SK-N-SH (cell line): ENCODE data around the gene HSD11B1L. TPM values are rescaled to one million over a fixed set of nuclear protein-coding genes. Genes with fewer than 3 reads are reported as not detected.

Source experiments
- CTCF ChIA-PET: fragments of 300-600, 350-600 bp; formaldehyde crosslinking; extraction: SDS; loops from one replicate; lab custom pipeline; 2021; lab: Yijun Ruan, JAX
- POLR2A ChIA-PET: fragments of 350-600 bp; sonication (Branson Sonifier 250); formaldehyde crosslinking; extraction: SDS; loops from one replicate; lab custom pipeline; 2020; ENCODE audit warnings: antibody characterized with exemption, inconsistent platforms; lab: Yijun Ruan, JAX
- DNase-seq: peaks from one replicate; pipeline ENCODE4 v3.0.0; 2012
- H2AFZ ChIP-seq: fragments of 200-600 bp; sonication (generic); 2 replicates; pipeline ENCODE4 v1.8.1; 2016; ENCODE audit warnings: antibody characterized with exemption, mild to moderate bottlenecking, low read depth
- H3F3A ChIP-seq: fragments of 200-600 bp; sonication (generic); replicated peaks from 2 replicates; pipeline ENCODE3; 2016; ENCODE audit warnings: antibody characterized with exemption, mild to moderate bottlenecking; ENCODE audit not compliant: insufficient read depth
- H3K27ac ChIP-seq, 2 experiments: fragments of 200-500 bp in 1 of 2; fragments of 200-600 bp in 1 of 2; sonication (Bioruptor generic) in 1 of 2; sonication (generic), shearing (Covaris generic) in 1 of 2; 2 replicates each; pipeline versions ENCODE4 v1.5.1 to v1.6.1; 2014 to 2016; ENCODE audit warnings: low read depth in 2 of 2, inconsistent platforms in 1 of 2, low read length in 1 of 2, mild to moderate bottlenecking in 1 of 2, mixed read lengths in 1 of 2
- H3K27me3 ChIP-seq: fragments of 200-600 bp; sonication (generic), shearing (Covaris generic); 2 replicates; pipeline ENCODE4 v1.6.1; 2016; ENCODE audit warnings: mixed run types; ENCODE audit not compliant: insufficient read depth
- H3K36me3 ChIP-seq, 2 experiments: fragments of 200-500 bp in 1 of 2; fragments of 200-600 bp in 1 of 2; sonication (Bioruptor generic) in 1 of 2; sonication (generic) in 1 of 2; replicated peaks in 1 of 2; 2 replicates each; pipeline versions ENCODE3 to v1.5.1; 2014 to 2016; ENCODE audit warnings: low read length in 1 of 2, mild to moderate bottlenecking in 1 of 2; ENCODE audit not compliant: insufficient read depth in 2 of 2, control insufficient read depth in 1 of 2
- H3K4me1 ChIP-seq, 2 experiments: fragments of 200-500 bp in 1 of 2; fragments of 200-600 bp in 1 of 2; sonication (Bioruptor generic) in 1 of 2; sonication (generic), shearing (Covaris generic) in 1 of 2; 2 replicates each; pipeline versions ENCODE4 v1.5.1 to v1.6.1; 2014 to 2016; ENCODE audit warnings: low read depth in 1 of 2, low read length in 1 of 2, mixed run types in 1 of 2; ENCODE audit not compliant: insufficient read depth in 2 of 2, control insufficient read depth in 1 of 2
- H3K4me2 ChIP-seq: fragments of 200-600 bp; sonication (generic), shearing (Covaris generic); 2 replicates; pipeline ENCODE4 v1.6.1; 2017; ENCODE audit warnings: mixed run types
- H3K4me3 ChIP-seq, 2 experiments: fragments of 200-500 bp in 1 of 2; fragments of 200-600 bp in 1 of 2; sonication (Bioruptor generic) in 1 of 2; sonication (generic), shearing (Covaris generic) in 1 of 2; 2 replicates each; pipeline versions ENCODE4 v1.5.1 to v1.8.1; 2014 to 2016; ENCODE audit warnings: low read depth in 2 of 2, inconsistent platforms in 1 of 2, low read length in 1 of 2, mild to moderate bottlenecking in 1 of 2, mixed read lengths in 1 of 2, moderate library complexity in 1 of 2
- H3K79me2 ChIP-seq: fragments of 200-600 bp; sonication (generic); 2 replicates; pipeline ENCODE4 v1.8.1; 2017; ENCODE audit warnings: mild to moderate bottlenecking; ENCODE audit not compliant: insufficient read depth
- H3K9ac ChIP-seq: fragments of 200-600 bp; sonication (generic); 2 replicates; pipeline ENCODE4 v1.6.1; 2017; ENCODE audit warnings: mixed run types
- H3K9me2 ChIP-seq: fragments of 200-600 bp; sonication (generic); 2 replicates; pipeline ENCODE4 v1.6.1; 2017; ENCODE audit warnings: mixed run types
- H3K9me3 ChIP-seq: fragments of 200-600 bp; sonication (generic); 2 replicates; pipeline ENCODE4 v1.6.1; 2017; ENCODE audit warnings: mixed run types, mild to moderate bottlenecking, moderate library complexity
- H4K20me1 ChIP-seq: fragments of 200-600 bp; sonication (generic); 2 replicates; pipeline ENCODE4 v1.6.1; 2017; ENCODE audit warnings: mild to moderate bottlenecking, mixed run types; ENCODE audit not compliant: insufficient read depth
- FOXM1 ChIP-seq: IDR thresholded peaks from 2 replicates; pipeline ENCODE4 v1.4.0; 2012; ENCODE audit warnings: low read depth, mild to moderate bottlenecking
- GABPA ChIP-seq: IDR thresholded peaks from 2 replicates; pipeline ENCODE4 v1.4.0; 2012; ENCODE audit warnings: low read depth, mild to moderate bottlenecking
- JUND ChIP-seq: IDR thresholded peaks from 2 replicates; pipeline ENCODE4 v1.4.0; 2012
- NFIC ChIP-seq: IDR thresholded peaks from 2 replicates; pipeline ENCODE4 v1.4.0; 2012; ENCODE audit warnings: borderline replicate concordance
- RCOR1 ChIP-seq: fragments of 150-350 bp; IDR thresholded peaks from 2 replicates; pipeline ENCODE4 v1.6.1; 2017; ENCODE audit warnings: antibody characterized with exemption, low read length
- SMC3 ChIP-seq: IDR thresholded peaks from 2 replicates; pipeline ENCODE4 v1.6.1; 2012; ENCODE audit warnings: low read depth, low read length, improper control_type of control experiment
- WGBS: methylation state at CpG from one replicate; pipeline ENCODE4 v1.1.6; 2017; ENCODE audit warnings: low lambda C conversion rate; 5-methylcytosine and 5-hydroxymethylcytosine counted together
- polyA plus RNA-seq, 3 experiments: library from polyadenylated mRNA; depleted of rRNA; stranded (reverse); fragments of >200 nt; gene quantifications; 2 replicates each; pipeline ENCODE4 v1.2.3, GENCODE V29; 2012
- TF ChIP-seq, protein P1 (sequence below): IDR thresholded peaks from 2 replicates; pipeline ENCODE4 v1.4.0; 2012; ENCODE audit warnings: low read depth, borderline replicate concordance
- TF ChIP-seq, protein P2 (sequence below): IDR thresholded peaks from 2 replicates; pipeline ENCODE4 v1.4.0; 2012; ENCODE audit warnings: low read depth, borderline replicate concordance
- TF ChIP-seq, protein P3 (sequence below): IDR thresholded peaks from 2 replicates; pipeline ENCODE4; 2012
- TF ChIP-seq, protein P4 (sequence below): IDR thresholded peaks from 2 replicates; pipeline ENCODE4 v1.4.0; 2012; ENCODE audit warnings: low read depth
- TF ChIP-seq, protein P5 (sequence below): fragments of 150-350 bp; IDR thresholded peaks from 2 replicates; pipeline ENCODE4 v1.6.1; 2016; ENCODE audit warnings: mild to moderate bottlenecking, low read depth, low read length

Gene HSD11B1L
- polyA plus RNA-seq, 1 of the 3 experiments (the other 2 are of a cell fraction): 53.3 TPM

DNA sequence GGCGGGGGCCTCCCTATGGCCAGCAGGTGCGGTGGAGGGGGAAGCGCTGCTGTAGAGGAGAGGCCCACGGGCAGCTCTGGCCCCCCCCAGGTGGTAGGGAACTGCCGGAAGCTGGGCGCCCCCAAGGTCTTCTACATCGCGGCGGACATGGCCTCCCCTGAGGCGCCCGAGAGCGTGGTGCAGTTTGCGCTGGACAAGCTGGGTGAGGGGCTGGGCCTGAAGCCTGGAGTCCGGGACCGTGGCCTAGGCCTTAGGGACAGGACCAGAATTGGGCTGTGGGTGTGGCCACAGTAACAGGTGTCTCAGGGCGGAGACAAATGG is 5.5 kb downstream of the HSD11B1L start:
- H3K9me3 ChIP-seq: no peaks in the 10 kb centered on the region
- no peaks in the 10 kb centered on the region for H3K36me3 ChIP-seq
- H3K4me3 ChIP-seq: peak overlapping the region in 1 of 2 experiments; percentile 55; a peak in 2 of 4 replicates
- peak overlapping the region; percentile 52 to 72; a peak in 2 of 4 replicates for H3K27ac ChIP-seq
- peaks cover 15% of the 10 kb centered on the region for H3K79me2 ChIP-seq
- H3K9ac ChIP-seq: no peak overlapping the region
- DNase-seq: no peak
- POLR2A ChIA-PET: no interaction called here
- no peak overlapping the region for H2AFZ ChIP-seq
- WGBS: 57% methylated on average over 6 of the region's 16 CpGs
- H3F3A ChIP-seq: peaks cover 28% of the 10 kb centered on the region
- peaks cover 0 to 15% of the 10 kb centered on the region in 2 experiments; a peak in 1 of 4 replicates for H3K4me1 ChIP-seq
- H3K9me2 ChIP-seq: no peaks in the 10 kb centered on the region
- CTCF ChIA-PET: interaction anchor here (0.7 to 1.9 kb wide), 4 partner anchors 10 to 118 kb away, joined by 3 to 9 read pairs (median 4); no protein-coding TSS in a partner anchor
- H3K27me3 ChIP-seq: no peaks in the 10 kb centered on the region
- TF ChIP-seq JUND: no peak
- no peak for TF ChIP-seq GABPA
- TF ChIP-seq, protein P1, sequence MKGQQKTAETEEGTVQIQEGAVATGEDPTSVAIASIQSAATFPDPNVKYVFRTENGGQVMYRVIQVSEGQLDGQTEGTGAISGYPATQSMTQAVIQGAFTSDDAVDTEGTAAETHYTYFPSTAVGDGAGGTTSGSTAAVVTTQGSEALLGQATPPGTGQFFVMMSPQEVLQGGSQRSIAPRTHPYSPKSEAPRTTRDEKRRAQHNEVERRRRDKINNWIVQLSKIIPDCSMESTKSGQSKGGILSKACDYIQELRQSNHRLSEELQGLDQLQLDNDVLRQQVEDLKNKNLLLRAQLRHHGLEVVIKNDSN: no peak
- TF ChIP-seq, protein P2, sequence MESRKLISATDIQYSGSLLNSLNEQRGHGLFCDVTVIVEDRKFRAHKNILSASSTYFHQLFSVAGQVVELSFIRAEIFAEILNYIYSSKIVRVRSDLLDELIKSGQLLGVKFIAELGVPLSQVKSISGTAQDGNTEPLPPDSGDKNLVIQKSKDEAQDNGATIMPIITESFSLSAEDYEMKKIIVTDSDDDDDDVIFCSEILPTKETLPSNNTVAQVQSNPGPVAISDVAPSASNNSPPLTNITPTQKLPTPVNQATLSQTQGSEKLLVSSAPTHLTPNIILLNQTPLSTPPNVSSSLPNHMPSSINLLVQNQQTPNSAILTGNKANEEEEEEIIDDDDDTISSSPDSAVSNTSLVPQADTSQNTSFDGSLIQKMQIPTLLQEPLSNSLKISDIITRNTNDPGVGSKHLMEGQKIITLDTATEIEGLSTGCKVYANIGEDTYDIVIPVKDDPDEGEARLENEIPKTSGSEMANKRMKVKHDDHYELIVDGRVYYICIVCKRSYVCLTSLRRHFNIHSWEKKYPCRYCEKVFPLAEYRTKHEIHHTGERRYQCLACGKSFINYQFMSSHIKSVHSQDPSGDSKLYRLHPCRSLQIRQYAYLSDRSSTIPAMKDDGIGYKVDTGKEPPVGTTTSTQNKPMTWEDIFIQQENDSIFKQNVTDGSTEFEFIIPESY: no peak
- no peak for TF ChIP-seq SMC3
- TF ChIP-seq FOXM1: no peak
- no peak for TF ChIP-seq RCOR1
- TF ChIP-seq, protein P3, sequence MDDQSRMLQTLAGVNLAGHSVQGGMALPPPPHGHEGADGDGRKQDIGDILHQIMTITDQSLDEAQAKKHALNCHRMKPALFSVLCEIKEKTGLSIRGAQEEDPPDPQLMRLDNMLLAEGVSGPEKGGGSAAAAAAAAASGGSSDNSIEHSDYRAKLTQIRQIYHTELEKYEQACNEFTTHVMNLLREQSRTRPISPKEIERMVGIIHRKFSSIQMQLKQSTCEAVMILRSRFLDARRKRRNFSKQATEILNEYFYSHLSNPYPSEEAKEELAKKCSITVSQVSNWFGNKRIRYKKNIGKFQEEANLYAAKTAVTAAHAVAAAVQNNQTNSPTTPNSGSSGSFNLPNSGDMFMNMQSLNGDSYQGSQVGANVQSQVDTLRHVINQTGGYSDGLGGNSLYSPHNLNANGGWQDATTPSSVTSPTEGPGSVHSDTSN: no peak
- TF ChIP-seq, protein P4, sequence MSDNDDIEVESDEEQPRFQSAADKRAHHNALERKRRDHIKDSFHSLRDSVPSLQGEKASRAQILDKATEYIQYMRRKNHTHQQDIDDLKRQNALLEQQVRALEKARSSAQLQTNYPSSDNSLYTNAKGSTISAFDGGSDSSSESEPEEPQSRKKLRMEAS: no peak
- TF ChIP-seq, protein P5, sequence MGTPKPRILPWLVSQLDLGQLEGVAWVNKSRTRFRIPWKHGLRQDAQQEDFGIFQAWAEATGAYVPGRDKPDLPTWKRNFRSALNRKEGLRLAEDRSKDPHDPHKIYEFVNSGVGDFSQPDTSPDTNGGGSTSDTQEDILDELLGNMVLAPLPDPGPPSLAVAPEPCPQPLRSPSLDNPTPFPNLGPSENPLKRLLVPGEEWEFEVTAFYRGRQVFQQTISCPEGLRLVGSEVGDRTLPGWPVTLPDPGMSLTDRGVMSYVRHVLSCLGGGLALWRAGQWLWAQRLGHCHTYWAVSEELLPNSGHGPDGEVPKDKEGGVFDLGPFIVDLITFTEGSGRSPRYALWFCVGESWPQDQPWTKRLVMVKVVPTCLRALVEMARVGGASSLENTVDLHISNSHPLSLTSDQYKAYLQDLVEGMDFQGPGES: no peak
- no peak for TF ChIP-seq NFIC
- peak overlapping the region; percentile 85; the same call in 1 of the 2 replicates for H3K4me2 ChIP-seq
- peaks cover 12% of the 10 kb centered on the region for H4K20me1 ChIP-seq
